SU-DHL-6 (cell line): ENCODE results near the gene TTC22.

Experiments
- H2AFZ ChIP-seq: fragments of 200-600 bp; sonication (generic); 2 replicates; pipeline ENCODE4 v1.6.1; 2014; ENCODE audit warnings: low read depth, mild to moderate bottlenecking, moderate library complexity, mixed read lengths, antibody characterized with exemption, low read length; ENCODE audit not compliant: severe bottlenecking
- H3F3A ChIP-seq: fragments of 200-600 bp; shearing (Covaris generic); 2 replicates; pipeline ENCODE4 v1.6.0; 2016; ENCODE audit warnings: antibody characterized with exemption, mild to moderate bottlenecking; ENCODE audit not compliant: insufficient read depth
- H3K27ac ChIP-seq: fragments of 200-600 bp; sonication (generic); 2 replicates; pipeline ENCODE4 v1.5.1; 2016; ENCODE audit warnings: low read depth, mild to moderate bottlenecking, low read length, moderate library complexity, mixed read lengths
- H3K27me3 ChIP-seq: fragments of 200-600 bp; sonication (generic), shearing (Covaris generic); 2 replicates; pipeline ENCODE4 v1.6.0; 2014; ENCODE audit warnings: mild to moderate bottlenecking, low read length
- H3K36me3 ChIP-seq: fragments of 200-600 bp; sonication (generic); 2 replicates; pipeline ENCODE4 v1.6.1; 2014; ENCODE audit warnings: mild to moderate bottlenecking, low read length, mixed read lengths
- H3K4me2 ChIP-seq: fragments of 300-600, 200-600 bp; shearing (Covaris generic), sonication (generic); 2 replicates; pipeline ENCODE4 v1.6.0; 2014; ENCODE audit warnings: low read length, low read depth, mild to moderate bottlenecking; ENCODE audit not compliant: poor library complexity, severe bottlenecking
- H3K4me3 ChIP-seq: fragments of 200-600 bp; sonication (generic); 2 replicates; pipeline ENCODE4 v1.5.1; 2014; ENCODE audit warnings: antibody characterized with exemption, low read length, mild to moderate bottlenecking, mixed read lengths; ENCODE audit not compliant: insufficient read depth, poor library complexity, severe bottlenecking
- H3K79me2 ChIP-seq: fragments of 200-600 bp; sonication (generic); 2 replicates; pipeline ENCODE4 v1.6.1; 2014; ENCODE audit warnings: mild to moderate bottlenecking, low read length, moderate library complexity; ENCODE audit not compliant: insufficient read depth
- H3K9ac ChIP-seq: fragments of 200-600 bp; sonication (generic); 2 replicates; pipeline ENCODE4 v1.7.0; 2014; ENCODE audit warnings: mild to moderate bottlenecking, low read length
- H3K9me2 ChIP-seq: fragments of 200-600 bp; sonication (generic); replicated peaks from 2 replicates; pipeline ENCODE4 v1.6.1; 2014; ENCODE audit warnings: low read length; ENCODE audit not compliant: insufficient read depth
- H3K9me3 ChIP-seq: fragments of 200-600 bp; sonication (generic); 2 replicates; pipeline ENCODE4 v1.6.1; 2014; ENCODE audit warnings: low read length, mixed read lengths; ENCODE audit not compliant: insufficient read depth
- H4K20me1 ChIP-seq: fragments of 200-600 bp; sonication (generic); 2 replicates; pipeline ENCODE4 v1.6.1; 2014; ENCODE audit warnings: low read depth, mild to moderate bottlenecking, antibody characterized with exemption, low read length, moderate library complexity, mixed read lengths
- EZH2phosphoT487 ChIP-seq: fragments of 200-600 bp; sonication (generic), shearing (Covaris generic); conservative IDR thresholded peaks from 2 replicates; pipeline ENCODE4 v1.6.1; 2018; ENCODE audit warnings: mild to moderate bottlenecking, antibody characterized with exemption, low read length, moderate library complexity, mixed read lengths
- TF ChIP-seq, protein P1 (sequence below): fragments of 200-600 bp; sonication (generic); IDR thresholded peaks from one replicate; pipeline ENCODE4 v1.5.1; 2017; ENCODE audit warnings: antibody characterized with exemption, mild to moderate bottlenecking, low read length, moderate library complexity; ENCODE audit not compliant: insufficient read depth, poor library complexity, severe bottlenecking

TTC22 gene

DNA sequence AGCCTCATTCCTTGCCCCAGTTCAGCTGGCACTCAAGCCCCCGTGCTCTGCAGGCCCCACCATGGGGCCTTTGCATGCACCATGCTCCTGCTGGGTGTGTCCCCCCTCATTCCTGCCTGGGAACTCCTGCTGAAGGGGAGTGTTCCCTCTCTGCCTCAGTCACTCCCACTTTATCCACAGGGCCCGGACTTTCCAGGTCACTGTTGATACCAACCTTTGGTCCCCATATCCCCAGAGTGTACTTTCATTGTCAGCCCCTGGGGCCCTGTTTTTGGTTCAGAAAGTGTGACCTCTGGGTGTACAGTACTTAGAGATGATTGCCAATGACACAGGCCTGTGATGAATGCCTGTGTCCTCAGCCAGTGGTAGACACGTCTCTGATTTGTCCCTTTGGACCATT lies 2.9 kb downstream of the TTC22 start:
- Histone ChIP-seq H3K4me3 (no peak overlapping the region), H3K9me3 (no peaks in the 10 kb centered on the region), H2AFZ (no peak overlapping the region), H3K27ac (no peak overlapping the region), H3K4me2 (no peak overlapping the region), H3K36me3 (no peaks in the 10 kb centered on the region), H3F3A (no peaks in the 10 kb centered on the region), H4K20me1 (no peaks in the 10 kb centered on the region), H3K79me2 (no peaks in the 10 kb centered on the region), H3K9me2 (no peaks in the 10 kb centered on the region), H3K9ac (no peak overlapping the region), H3K27me3 (no peaks in the 10 kb centered on the region)
- TF ChIP-seq, protein P1, sequence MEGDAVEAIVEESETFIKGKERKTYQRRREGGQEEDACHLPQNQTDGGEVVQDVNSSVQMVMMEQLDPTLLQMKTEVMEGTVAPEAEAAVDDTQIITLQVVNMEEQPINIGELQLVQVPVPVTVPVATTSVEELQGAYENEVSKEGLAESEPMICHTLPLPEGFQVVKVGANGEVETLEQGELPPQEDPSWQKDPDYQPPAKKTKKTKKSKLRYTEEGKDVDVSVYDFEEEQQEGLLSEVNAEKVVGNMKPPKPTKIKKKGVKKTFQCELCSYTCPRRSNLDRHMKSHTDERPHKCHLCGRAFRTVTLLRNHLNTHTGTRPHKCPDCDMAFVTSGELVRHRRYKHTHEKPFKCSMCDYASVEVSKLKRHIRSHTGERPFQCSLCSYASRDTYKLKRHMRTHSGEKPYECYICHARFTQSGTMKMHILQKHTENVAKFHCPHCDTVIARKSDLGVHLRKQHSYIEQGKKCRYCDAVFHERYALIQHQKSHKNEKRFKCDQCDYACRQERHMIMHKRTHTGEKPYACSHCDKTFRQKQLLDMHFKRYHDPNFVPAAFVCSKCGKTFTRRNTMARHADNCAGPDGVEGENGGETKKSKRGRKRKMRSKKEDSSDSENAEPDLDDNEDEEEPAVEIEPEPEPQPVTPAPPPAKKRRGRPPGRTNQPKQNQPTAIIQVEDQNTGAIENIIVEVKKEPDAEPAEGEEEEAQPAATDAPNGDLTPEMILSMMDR = no peak
- TF ChIP-seq EZH2phosphoT487 = no peak

DNA sequence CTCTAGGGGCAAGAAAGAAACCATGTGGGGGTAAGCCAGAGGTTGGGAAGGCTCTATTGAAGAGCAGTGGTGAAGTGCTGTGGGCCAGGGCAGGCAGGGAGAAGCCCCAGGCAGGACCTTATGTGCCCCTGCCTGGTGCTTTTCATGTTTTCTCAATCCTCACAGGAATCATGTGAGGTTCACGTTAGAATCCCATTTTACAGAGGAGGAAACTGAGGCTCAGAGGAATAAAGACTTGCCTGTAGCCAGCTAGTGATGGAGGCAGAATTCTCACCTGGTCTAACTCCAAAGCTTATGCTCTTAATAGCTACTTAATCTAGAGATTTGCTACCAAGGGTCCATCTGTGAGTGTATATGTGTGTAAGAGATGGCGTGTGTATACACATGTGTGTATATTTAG lies 4.2 kb downstream of the TTC22 start:
- Histone ChIP-seq H3K79me2 (no peaks in the 10 kb centered on the region), H3K27me3 (no peaks in the 10 kb centered on the region), H3K36me3 (no peaks in the 10 kb centered on the region), H3K9ac (no peak overlapping the region), H3F3A (no peaks in the 10 kb centered on the region), H3K9me2 (no peaks in the 10 kb centered on the region), H3K27ac (no peak overlapping the region), H3K4me3 (no peak overlapping the region), H2AFZ (no peak overlapping the region), H3K9me3 (no peaks in the 10 kb centered on the region), H3K4me2 (no peak overlapping the region), H4K20me1 (no peaks in the 10 kb centered on the region)
- TF ChIP-seq, protein P1 = no peak
- no peak for TF ChIP-seq EZH2phosphoT487

DNA sequence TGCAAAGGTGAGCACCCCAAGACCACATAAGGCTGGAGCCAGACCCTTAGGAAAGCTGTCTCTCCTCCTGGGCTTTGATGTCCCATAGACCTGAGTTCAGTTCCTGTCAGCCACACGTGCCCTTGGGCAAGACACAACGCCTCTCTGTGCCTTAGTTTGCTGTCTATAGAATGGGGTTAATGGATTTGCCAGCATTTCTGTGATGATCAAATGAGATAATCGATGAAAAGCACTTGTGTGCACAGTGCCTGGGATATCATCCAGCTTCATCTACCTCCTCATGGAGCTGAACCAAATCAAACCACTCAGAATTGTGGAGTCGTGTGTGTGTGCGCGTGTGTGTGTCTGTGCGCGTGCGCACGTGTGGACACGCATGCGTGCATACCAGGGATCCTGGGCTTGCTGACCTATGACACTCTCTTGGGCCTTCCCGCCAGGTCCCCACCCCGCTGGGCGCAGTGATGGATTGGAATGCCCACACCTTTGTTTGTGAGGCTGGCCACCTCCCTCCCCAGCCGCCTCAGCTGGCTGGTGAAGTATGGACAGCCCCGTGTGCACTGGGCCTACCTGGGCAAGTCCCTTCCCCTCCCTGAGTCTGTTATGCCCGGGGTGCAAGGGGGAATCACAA lies 5.2 kb downstream of the TTC22 start:
- Histone ChIP-seq H3K9ac (no peak overlapping the region), H3F3A (no peaks in the 10 kb centered on the region), H3K36me3 (no peaks in the 10 kb centered on the region), H4K20me1 (no peaks in the 10 kb centered on the region), H2AFZ (no peak overlapping the region), H3K9me2 (no peaks in the 10 kb centered on the region), H3K27me3 (no peaks in the 10 kb centered on the region), H3K27ac (no peak overlapping the region), H3K4me3 (no peak overlapping the region), H3K9me3 (no peaks in the 10 kb centered on the region), H3K79me2 (no peaks in the 10 kb centered on the region), H3K4me2 (no peak overlapping the region)
- TF ChIP-seq, protein P1 = no peak
- no peak for TF ChIP-seq EZH2phosphoT487
